Measurements from ENCODE around the gene IDH3G.

- TF ChIP-seq, protein P1, sequence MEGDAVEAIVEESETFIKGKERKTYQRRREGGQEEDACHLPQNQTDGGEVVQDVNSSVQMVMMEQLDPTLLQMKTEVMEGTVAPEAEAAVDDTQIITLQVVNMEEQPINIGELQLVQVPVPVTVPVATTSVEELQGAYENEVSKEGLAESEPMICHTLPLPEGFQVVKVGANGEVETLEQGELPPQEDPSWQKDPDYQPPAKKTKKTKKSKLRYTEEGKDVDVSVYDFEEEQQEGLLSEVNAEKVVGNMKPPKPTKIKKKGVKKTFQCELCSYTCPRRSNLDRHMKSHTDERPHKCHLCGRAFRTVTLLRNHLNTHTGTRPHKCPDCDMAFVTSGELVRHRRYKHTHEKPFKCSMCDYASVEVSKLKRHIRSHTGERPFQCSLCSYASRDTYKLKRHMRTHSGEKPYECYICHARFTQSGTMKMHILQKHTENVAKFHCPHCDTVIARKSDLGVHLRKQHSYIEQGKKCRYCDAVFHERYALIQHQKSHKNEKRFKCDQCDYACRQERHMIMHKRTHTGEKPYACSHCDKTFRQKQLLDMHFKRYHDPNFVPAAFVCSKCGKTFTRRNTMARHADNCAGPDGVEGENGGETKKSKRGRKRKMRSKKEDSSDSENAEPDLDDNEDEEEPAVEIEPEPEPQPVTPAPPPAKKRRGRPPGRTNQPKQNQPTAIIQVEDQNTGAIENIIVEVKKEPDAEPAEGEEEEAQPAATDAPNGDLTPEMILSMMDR (IDR thresholded peaks at IDR 0.05) = no peak
- TF ChIP-seq EZH2phosphoT487 (IDR thresholded peaks at IDR 0.05) (no peak), EZH2 (IDR thresholded peaks at IDR 0.05) (no peak)
Measured at GRCh38 chrX:153806999-153807575, 12.9 kb upstream of the IDH3G start.

Measured in neural progenitor cell (in vitro differentiated cells).